GM21619 (cell line): Measurements from ENCODE around the gene CABP4.
"Not testable (repeated sequence)": the region's sequence is repeated elsewhere in the genome, so short reads cannot be mapped to it uniquely, and the experiment has no call there.

Experiments used
- ATAC-seq: cut with Tn5 transposase; IDR thresholded peaks from one replicate; pipeline ENCODE4 v1.9.1; 2021; ENCODE audit not compliant: unreplicated experiment

CABP4 gene

GRCh38 chr11:67452141-67452952, 2.8 kb upstream of the CABP4 start, which contains the start of gene GPR152:
GPR152 (minus strand) TSS chr11:67452729; CDS start chr11:67452724, 5 bp downstream.
- no peak for ATAC-seq

DNA sequence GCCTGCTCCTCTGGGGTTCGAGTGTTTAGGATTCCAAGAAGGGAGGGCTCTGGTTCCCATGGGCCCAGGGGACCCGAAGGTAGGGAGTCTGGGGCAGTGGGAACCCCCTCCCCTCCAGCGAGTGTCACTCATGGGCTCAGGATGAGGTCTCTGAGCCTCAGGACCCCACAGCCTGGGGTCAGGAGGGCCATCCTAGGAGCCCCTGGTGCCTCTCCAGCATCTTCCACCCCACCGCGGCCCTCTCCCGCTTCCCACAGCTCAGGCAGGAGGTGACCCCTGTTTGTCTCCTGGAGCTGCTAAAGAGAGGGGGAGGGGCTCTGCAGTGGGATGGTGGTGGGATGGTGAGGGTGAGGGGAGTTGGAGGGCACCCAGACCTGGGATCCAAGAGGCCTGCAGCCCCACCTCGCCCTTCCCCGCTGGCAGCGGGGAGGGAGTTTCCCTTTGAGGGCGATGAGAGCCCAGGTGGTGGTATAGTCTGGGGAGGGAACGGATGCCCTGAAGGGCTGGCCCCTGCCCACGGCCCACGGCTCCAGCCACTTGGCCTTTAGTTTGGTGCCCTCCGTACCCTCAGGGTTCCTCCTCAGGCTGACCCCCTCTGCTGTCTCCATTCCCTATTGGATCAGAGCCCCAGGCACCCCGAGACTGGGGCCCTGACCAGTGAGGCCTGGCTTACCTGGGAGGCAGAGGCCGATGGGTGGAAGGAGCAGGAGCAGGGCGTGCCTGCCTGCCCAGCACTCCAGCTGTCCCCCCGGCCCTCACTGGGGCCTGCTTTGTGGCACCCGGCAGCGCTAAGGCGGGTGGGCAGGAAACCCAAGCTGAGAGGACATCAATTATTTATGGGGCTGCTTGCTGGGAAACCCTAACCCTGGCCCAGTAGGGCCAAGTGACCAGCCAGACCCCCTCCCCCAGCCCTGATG, 1.1 kb upstream of the CABP4 start:
- ATAC-seq = no peak

- ATAC-seq = no peak
Observed at GRCh38 chr11:67456068-67456705, 1.0 kb downstream of the CABP4 start.

DNA sequence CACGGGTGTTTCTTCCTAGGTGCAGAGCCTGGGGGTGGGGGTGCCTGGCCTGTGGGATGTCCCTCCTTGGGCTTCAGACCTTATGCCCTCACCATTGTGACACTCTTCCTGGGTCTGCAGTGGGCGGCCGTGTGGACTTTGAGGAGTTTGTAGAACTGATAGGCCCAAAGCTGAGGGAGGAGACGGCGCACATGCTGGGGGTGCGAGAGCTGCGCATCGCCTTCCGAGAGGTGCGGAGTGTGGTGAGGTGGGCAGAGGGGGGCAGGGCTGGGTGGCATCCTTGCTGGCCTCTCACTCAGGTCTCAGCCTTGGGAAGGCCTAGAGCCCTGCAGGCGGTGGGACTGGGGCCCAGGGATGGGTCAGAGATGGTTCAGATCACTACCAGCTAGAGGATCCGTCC, 2.3 kb downstream of the CABP4 start:
- no peak for ATAC-seq

DNA sequence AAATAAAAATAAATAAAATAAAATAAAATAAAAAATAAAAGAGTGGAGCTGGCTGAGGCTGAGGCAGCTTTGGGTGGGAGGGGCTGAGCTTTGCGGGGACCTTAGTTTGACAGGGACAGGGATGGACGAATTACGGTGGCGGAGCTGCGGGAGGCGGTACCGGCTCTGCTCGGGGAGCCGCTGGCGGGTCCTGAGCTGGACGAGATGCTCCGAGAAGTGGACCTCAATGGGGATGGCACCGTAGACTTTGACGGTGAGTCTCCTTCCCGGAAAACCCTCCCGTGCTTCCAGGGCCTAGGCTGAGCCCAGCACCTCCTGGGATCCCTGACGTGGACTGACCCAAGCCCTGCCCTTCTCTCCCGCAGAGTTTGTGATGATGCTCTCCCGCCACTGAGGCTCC, 3.1 kb downstream of the CABP4 start:
- no peak for ATAC-seq

- ATAC-seq = no peak
Observed at GRCh38 chr11:67463186-67463585, 8.0 kb downstream of the CABP4 start.

DNA sequence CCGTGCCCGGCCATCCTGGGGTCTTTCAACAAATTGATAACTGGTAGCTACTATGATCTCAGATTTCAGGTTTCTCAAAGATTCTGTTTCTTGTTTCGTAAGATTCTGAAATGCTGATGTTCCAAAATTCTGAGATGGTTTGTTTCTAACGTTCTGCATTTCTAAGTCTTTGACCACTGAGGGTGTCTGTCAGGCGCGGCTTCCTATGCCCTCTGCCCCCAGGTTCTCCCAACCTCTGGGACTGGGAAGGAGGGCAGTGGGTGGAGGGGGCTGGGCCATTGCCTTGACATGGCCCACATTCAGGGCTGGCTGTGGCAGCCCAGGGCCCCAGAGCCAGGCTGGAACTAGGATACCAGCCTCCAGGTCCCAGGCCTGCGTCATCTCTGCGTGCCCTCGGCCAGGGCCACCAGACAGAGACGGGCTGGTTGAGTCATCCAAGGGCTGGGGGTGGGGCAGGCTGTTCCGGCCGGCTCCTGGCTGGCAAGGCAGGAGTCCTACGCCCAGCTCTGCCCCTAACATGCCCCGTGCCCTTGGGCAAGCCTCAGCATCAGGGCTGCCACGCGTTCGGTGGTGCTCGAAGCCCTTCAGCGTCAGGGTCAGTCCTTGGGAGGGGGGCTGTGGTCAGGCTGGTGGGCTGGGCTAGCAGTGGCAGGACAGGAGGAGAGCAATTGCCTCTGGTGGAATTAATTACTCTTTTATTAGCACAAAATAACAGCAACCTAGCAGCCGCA, 8.7 kb downstream of the CABP4 start:
- no peak for ATAC-seq

DNA sequence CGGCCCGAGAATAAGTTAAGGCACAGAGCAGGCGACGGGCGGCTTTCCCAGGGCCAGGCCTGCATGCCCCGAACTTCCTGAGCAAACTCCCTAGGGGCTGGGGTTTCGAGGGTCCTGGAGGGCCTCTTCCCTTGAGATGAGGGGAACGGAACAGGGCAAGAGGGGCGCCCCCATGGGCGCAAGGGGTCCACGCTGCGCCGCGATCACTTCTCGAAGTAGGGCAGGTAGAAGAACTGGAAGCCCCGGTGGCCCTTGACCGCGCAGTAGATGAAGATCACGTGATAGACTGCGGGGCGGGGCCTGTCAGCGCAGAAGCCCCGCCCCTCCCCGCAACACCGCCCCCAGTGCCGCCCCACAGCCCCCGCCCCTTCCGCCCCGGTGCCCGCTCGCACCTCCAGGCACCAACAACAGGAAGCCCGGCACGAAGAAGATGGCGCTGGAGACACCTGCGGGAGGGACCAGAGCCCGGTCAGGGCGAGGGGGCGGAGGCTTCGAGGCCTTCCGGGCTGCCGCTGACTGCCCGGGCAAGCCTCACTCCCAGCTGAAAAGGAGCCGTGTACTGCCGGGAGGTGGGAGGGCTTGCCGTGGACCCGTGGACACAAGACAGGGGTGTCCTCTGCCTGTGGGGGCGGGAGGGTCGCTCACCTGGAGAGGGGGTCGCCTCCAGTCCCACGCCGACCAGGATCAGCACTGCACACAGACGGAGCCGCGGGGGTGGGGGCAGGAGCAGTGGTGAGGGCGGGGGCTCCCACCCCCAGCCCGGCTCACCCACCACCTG, 9.4 kb downstream of the CABP4 start:
- peak; percentile 46 for ATAC-seq

GRCh38 chr11:67465189-67465510, 10.0 kb downstream of the CABP4 start:
- no peak for ATAC-seq

DNA sequence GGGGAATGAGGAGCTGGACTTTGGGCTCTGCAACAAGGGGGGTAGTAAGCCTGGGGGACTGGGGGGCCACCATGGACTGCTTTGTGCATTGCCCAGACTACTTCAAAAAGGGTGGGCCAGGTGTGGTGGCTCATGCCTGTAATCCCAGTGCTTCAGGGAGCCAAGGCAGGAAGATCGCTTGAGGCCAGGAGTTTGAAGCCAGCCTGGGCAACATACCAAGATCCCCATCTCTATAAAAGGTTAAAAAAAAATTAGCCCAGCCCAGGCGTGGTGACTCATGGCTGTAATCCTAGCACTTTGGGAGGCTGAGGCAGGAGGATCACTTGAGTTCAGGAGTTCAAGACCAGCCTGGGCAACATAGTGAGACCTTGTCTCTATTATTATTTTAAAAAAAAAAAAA, 10.4 kb downstream of the CABP4 start:
- ATAC-seq = not testable (repeated sequence)

GRCh38 chr11:67466367-67466766, 11.2 kb downstream of the CABP4 start:
- no peak for ATAC-seq

DNA sequence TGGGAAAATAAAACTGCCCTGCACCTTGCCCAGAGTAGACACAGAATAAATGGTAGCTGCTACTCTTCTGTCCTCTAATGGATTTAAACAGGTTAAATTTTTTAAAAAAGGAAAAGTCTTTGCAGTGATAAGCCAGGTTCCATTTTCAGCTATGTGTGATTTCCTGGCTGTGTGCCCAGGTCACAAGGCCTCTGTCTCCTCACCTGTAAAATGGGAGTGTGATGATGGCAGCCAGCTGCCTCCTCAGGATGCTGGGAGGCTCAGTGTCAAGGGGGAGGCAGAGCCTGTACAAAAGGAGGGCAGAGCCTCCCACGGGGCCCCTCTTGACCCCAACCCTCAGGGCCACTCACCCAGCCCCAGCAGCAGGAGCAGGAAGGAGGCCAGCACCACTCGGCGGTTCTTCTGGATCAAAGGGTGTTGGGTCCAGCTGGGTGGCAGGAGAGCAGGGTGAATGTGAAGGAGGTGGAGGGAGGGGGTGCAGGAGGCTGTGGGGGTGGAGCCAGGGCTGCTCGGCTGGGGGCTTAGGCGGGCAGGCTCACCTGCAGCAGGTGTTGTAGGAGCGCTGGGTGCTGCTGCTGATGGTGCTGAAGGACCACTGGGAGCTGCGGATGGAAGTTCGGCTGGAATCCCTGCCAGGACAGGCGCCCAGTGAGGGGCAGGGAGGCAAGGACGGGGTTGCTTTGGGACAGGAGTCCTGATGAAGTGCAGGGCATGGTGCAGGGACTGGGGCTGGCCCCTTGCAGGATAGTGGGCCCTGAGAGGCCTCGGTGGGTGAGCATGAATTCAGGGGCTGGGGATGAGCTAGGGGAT, 12.0 kb downstream of the CABP4 start:
- no peak for ATAC-seq

GRCh38 chr11:67468056-67468455, 12.9 kb downstream of the CABP4 start:
- no peak for ATAC-seq

GRCh38 chr11:67468456-67468758, 13.3 kb downstream of the CABP4 start:
- no peak for ATAC-seq

GRCh38 chr11:67468759-67469507, 13.8 kb downstream of the CABP4 start, which contains the start of gene TMEM134:
TMEM134 (minus strand) TSS chr11:67469251; CDS start chr11:67469192, 59 bp downstream.
- peak; percentile 62 for ATAC-seq

GRCh38 chr11:67469508-67469811, 14.3 kb downstream of the CABP4 start:
- no peak for ATAC-seq

DNA sequence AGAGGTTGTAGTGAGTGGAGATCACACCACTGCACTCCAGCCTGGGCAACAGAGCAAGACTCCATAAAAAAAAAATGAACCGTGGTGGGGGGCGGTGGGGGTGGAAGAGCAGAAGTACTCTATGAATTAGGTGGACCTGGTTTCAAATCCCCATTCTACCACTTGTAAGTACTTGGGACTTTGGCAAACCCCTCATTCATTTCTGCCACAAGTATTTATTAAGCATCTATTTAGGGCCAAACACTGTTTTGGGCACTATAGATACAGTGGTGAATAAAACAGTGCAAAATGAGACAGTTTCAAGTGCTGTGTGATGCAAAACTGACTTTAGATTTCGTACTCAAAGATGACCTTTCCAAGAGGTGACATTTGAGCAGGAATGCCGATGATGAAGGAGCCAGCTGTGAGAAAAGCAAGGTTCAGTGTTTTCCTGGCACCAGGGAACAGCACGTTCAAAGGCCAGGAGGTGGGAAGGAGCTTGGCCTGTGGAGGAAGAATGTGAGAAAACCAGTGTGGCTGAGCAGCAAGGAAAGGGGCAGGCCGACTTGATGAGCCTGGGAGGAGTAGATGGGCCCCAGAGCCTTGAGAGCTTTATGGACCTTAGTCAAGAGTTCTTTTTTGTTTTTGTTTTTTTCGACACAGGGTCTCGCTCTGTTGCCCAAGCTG, 15.3 kb downstream of the CABP4 start:
- ATAC-seq = no peak

DNA sequence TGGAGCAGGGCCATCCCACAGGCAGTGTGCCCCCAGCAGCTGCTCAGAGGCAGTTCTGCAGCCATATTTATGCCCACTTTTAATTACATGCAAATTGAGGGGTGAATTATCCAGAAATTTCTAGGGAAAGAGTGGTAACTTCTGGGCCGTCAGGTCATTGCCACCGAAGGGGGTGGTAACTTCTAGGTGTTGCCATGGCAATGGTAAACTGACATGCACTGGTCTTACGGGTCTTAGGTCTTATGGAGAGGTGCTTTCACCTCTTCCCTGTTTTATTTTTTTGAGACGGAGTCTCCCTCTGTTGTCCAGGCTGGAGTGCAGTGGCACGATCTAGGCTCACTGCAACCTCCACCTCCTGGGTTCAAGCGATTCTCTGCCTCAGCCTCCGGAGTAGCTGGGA, 17.7 kb downstream of the CABP4 start:
- no peak for ATAC-seq
